Measurements from ENCODE around the gene RNF212B. TPM values are rescaled to one million over a fixed set of nuclear protein-coding genes. Genes with fewer than 3 reads are reported as not detected.

Gene RNF212B
- total and polyA plus RNA-seq, 7 donors, result not detected

- H3K9me3 ChIP-seq, result no peaks in the 10 kb centered on the region
- H3K4me3 ChIP-seq, result peak overlapping the region; percentile 94
- intact Hi-C loops (cut with DNase I), result no loop called here
- no peaks in the 10 kb centered on the region for H3K27me3 ChIP-seq (ENCODE audit: insufficient read depth in 3 of 3, low read length in 2 of 3)
- ATAC-seq (peak in 2 of 4 donors; percentile 0 to 14), DNase-seq (no peak)
- WGBS, 3 donors, result 25 to 29% (median 27%) methylated on average over 9 of the region's 9 CpGs
- H3K4me1 ChIP-seq, result peaks cover 16% of the 10 kb centered on the region
- peak overlapping the region; percentile 89 for H3K27ac ChIP-seq
- no peak for TF ChIP-seq CTCF (IDR thresholded peaks at IDR 0.05)
- H3K36me3 ChIP-seq (ENCODE audit: insufficient read depth in 1 of 2, low read depth in 1 of 2), result peaks cover 5 to 16% of the 10 kb centered on the region in 2 donors
Observed at GRCh38 chr14:23284654-23285529, 47.2 kb downstream of the RNF212B start.

- WGBS, 3 donors, result 1 to 2% (median 1%) methylated on average over 19 to 22 of the region's 22 CpGs
- H3K36me3 ChIP-seq (ENCODE audit: insufficient read depth in 1 of 2, low read depth in 1 of 2), result peaks cover 5 to 16% of the 10 kb centered on the region in 2 donors
- TF ChIP-seq CTCF (IDR thresholded peaks at IDR 0.05), result no peak
- H3K27me3 ChIP-seq (ENCODE audit: insufficient read depth in 3 of 3, low read length in 2 of 3), result no peaks in the 10 kb centered on the region
- no peak for DNase-seq
- H3K4me3 ChIP-seq, result peak overlapping the region; percentile 94
- intact Hi-C loops (cut with DNase I), result no loop called here
- H3K9me3 ChIP-seq, result no peaks in the 10 kb centered on the region
- ATAC-seq, result peak; percentile 4 to 48 (median 29)
- peak overlapping the region; percentile 89 for H3K27ac ChIP-seq
- H3K4me1 ChIP-seq, result peaks cover 12% of the 10 kb centered on the region
Observed at GRCh38 chr14:23285530-23286019, 47.8 kb downstream of the RNF212B start.

GRCh38 chr14:23286020-23286901 is 48.5 kb downstream of the RNF212B start, which contains the start of gene HOMEZ:
Gene HOMEZ, minus strand, starts transcription at chr14:23286132. Its CDS starts 180 bp downstream, at chr14:23285952.
- peak; percentile 99 to 100 for DNase-seq
- Histone ChIP-seq H3K9me3 (no peaks in the 10 kb centered on the region), H3K4me1 (peaks cover 12% of the 10 kb centered on the region), H3K36me3 (ENCODE audit: insufficient read depth in 1 of 2, low read depth in 1 of 2) (peaks cover 5 to 20% of the 10 kb centered on the region in 2 donors), H3K4me3 (peak within 1 kb of the TSS; percentile 94), H3K27ac (peak within 1 kb of the TSS; percentile 89), H3K27me3 (ENCODE audit: insufficient read depth in 3 of 3, low read length in 2 of 3) (no peaks in the 10 kb centered on the region)
- no peak for TF ChIP-seq CTCF (IDR thresholded peaks at IDR 0.05)
- 1% methylated on average over 53 of the region's 53 CpGs for WGBS, 3 donors
- ATAC-seq, result peak; percentile 97 to 98 (median 98)
- intact Hi-C loops (cut with DNase I), result no loop called here

GRCh38 chr14:23286902-23287479 is 49.3 kb downstream of the RNF212B start:
- H3K9me3 ChIP-seq, result no peaks in the 10 kb centered on the region
- peaks cover 12% of the 10 kb centered on the region for H3K4me1 ChIP-seq
- ATAC-seq (no peak), DNase-seq (no peak)
- H3K27me3 ChIP-seq (ENCODE audit: insufficient read depth in 3 of 3, low read length in 2 of 3), result no peaks in the 10 kb centered on the region
- peak overlapping the region; percentile 94 for H3K4me3 ChIP-seq
- intact Hi-C loops (cut with DNase I), result no loop called here
- H3K36me3 ChIP-seq (ENCODE audit: insufficient read depth in 1 of 2, low read depth in 1 of 2), result peaks cover 5 to 21% of the 10 kb centered on the region in 2 donors
- peak overlapping the region; percentile 89 for H3K27ac ChIP-seq
- WGBS, 3 donors, result 50 to 56% (median 54%) methylated on average over 6 of the region's 6 CpGs
- no peak for TF ChIP-seq CTCF (IDR thresholded peaks at IDR 0.05)

All from psoas muscle (tissue), 8 donors.